Measurements from ENCODE around the gene EPB41L4B. TPM values are rescaled to one million over a fixed set of nuclear protein-coding genes. Genes with fewer than 3 reads are reported as not detected.

Gene EPB41L4B
- total and polyA plus RNA-seq, 2 of the 4 experiments (the other 2 are of a cell fraction) = 0.36 to 0.54 TPM

DNA sequence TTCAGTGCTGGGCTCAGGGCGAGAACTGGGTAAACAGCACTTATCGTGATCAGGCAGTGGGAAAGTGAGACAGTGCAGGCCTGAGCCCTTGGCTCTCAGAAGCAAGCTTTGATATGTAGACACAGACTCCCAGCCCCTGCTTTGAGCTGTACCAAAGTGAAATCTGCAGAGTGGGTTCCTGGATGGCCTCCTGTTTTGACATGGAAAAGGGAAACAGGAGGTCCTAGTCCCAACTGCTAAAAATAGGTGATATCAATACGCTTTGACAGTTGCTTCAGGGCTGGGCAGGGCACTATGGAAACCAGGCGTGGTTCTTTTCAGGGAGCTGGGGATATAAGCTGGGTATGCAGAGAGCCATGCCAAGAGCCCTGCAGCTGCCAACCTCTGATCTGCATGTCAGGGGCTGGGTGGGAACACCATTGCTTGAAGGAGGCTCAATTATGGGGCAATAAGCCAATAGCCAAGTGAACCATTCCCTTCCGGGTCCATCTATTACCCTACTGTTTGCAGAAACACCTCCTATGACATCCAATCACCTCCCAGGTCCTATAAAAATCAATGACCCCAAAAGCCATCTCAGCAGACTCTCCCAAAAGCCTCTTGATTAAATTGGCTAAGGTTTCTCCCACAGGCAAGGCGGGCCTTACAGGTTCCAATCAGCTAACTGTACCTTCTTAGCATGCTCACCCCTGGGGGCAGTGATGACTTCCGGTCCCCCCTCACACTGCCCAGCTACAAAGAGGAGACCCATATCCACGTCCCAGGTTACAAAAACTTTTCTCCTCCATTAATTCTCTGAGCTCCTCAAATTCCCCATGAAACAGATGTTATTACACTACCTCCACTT is 45.8 kb downstream of the EPB41L4B start (continued):
- TF ChIP-seq FOS (IDR thresholded peaks at IDR 0.05; ENCODE audit: low read depth, low read length) = no peak

- ChIA-PET POLR2A (ENCODE audit: unreplicated experiment) (no interaction called here), CTCF (no interaction called here)
- H3K27ac ChIP-seq (ENCODE audit: insufficient read depth, low read length) = no peak overlapping the region
- no peaks in the 10 kb centered on the region for H3K79me1 ChIP-seq (ENCODE audit: low read depth in 1 of 2, low read length in 2 of 2)
- no peak overlapping the region for H3K4ac ChIP-seq (ENCODE audit: low read depth, low read length)
- no peaks in the 10 kb centered on the region for H3K9me3 ChIP-seq (ENCODE audit: control insufficient read depth, insufficient read depth, low read length)
- H3K4me1 ChIP-seq (ENCODE audit: control insufficient read depth, insufficient read depth, low read length) = no peaks in the 10 kb centered on the region
- H2AK9ac ChIP-seq (replicated peaks; ENCODE audit: low read depth, low read length, poor library complexity) = no peak overlapping the region
- no peaks in the 10 kb centered on the region for H4K20me1 ChIP-seq (ENCODE audit: insufficient read depth, low read length)
- no peak overlapping the region for H3K56ac ChIP-seq (ENCODE audit: extremely low read depth, insufficient read depth, low read length)
- no peak overlapping the region for H2BK20ac ChIP-seq (ENCODE audit: low read depth, low read length)
- H3K9ac ChIP-seq (ENCODE audit: low read depth, low read length) = no peak overlapping the region
- no peak overlapping the region for H2BK5ac ChIP-seq (ENCODE audit: low read depth, low read length, poor library complexity, severe bottlenecking)
- no peak overlapping the region for H4K91ac ChIP-seq (ENCODE audit: insufficient read depth, low read depth, low read length)
- dilution Hi-C loops (cut with HindIII; ENCODE audit: low sequenced_read_pairs, unreplicated experiment) = no loop called here
- H3K23ac ChIP-seq (ENCODE audit: low read depth, low read length) = no peak overlapping the region
- no peak overlapping the region for H3K18ac ChIP-seq (ENCODE audit: low read depth, low read length)
- H3K14ac ChIP-seq (replicated peaks; ENCODE audit: low read depth, low read length) = no peak overlapping the region
- no peak for ATAC-seq (ENCODE audit: low read depth)
- H3K4me3 ChIP-seq (ENCODE audit: insufficient read depth, low read depth, low read length) = no peak overlapping the region
- no peak overlapping the region for H3K4me2 ChIP-seq (ENCODE audit: low read depth, low read length)
- H2BK15ac ChIP-seq (ENCODE audit: low read depth, low read length) = no peak overlapping the region
- H3K9me1 ChIP-seq (ENCODE audit: insufficient read depth, low read length) = no peaks in the 10 kb centered on the region
- H2AFZ ChIP-seq (replicated peaks; ENCODE audit: low read length, poor library complexity) = no peak overlapping the region
- no peak for DNase-seq
- no peaks in the 10 kb centered on the region for H3K36me3 ChIP-seq (ENCODE audit: control insufficient read depth, insufficient read depth, low read length)
- H2AK5ac ChIP-seq (ENCODE audit: low read depth, low read length) = no peak overlapping the region
- intact Hi-C loops (cut with micrococcal nuclease) = loop anchor here (10.0 kb wide), 1 partner anchor 59 kb away; no protein-coding TSS in a partner anchor
- WGBS, 2 experiments (ENCODE audit: extremely low coverage in 2 of 2, insufficient read length in 1 of 2) = 80% methylated on average over 1 of the region's 3 CpGs; no CpG with 5 or more reads in 1 of the 2 experiments
- BruUV-seq (replicated peaks) = no TSS peak
- peaks cover 9% of the 10 kb centered on the region for H3K27me3 ChIP-seq (ENCODE audit: control insufficient read depth, insufficient read depth, low read length)
- in situ Hi-C loops (cut with MboI; ENCODE audit: low sequenced_read_pairs) = no loop called here
- no peak overlapping the region for H2BK120ac ChIP-seq (ENCODE audit: low read depth, low read length)
- no peak overlapping the region for H4K8ac ChIP-seq (ENCODE audit: low read depth in 2 of 2, low read length in 2 of 2)
- H4K5ac ChIP-seq (ENCODE audit: low read depth, low read length) = no peak overlapping the region
- no peak for TF ChIP-seq BHLHE40 (IDR thresholded peaks at IDR 0.05; ENCODE audit: low read depth, low read length)
- TF ChIP-seq SMC3 (IDR thresholded peaks at IDR 0.05; ENCODE audit: low read depth, low read length) = no peak
- TF ChIP-seq CTCF (conservative IDR thresholded peaks at IDR 0.05; ENCODE audit: low read depth, low read length) = no peak
- TF ChIP-seq, protein P1, sequence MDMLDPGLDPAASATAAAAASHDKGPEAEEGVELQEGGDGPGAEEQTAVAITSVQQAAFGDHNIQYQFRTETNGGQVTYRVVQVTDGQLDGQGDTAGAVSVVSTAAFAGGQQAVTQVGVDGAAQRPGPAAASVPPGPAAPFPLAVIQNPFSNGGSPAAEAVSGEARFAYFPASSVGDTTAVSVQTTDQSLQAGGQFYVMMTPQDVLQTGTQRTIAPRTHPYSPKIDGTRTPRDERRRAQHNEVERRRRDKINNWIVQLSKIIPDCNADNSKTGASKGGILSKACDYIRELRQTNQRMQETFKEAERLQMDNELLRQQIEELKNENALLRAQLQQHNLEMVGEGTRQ (IDR thresholded peaks at IDR 0.05; ENCODE audit: low read depth, low read length) = no peak
- no peak for TF ChIP-seq MAZ (IDR thresholded peaks at IDR 0.05; ENCODE audit: borderline replicate concordance, low read depth, low read length)
- TF ChIP-seq RCOR1 (IDR thresholded peaks at IDR 0.05; ENCODE audit: insufficient replicate concordance, low read length) = no peak
- TF ChIP-seq CHD1 (IDR thresholded peaks at IDR 0.05; ENCODE audit: low read depth, low read length) = no peak
- no peak for TF ChIP-seq NFE2L2 (IDR thresholded peaks at IDR 0.05; ENCODE audit: low read depth, low read length)
- no peak for TF ChIP-seq CEBPB (IDR thresholded peaks at IDR 0.05; ENCODE audit: low read depth, low read length)
- TF ChIP-seq MAFK (IDR thresholded peaks at IDR 0.05; ENCODE audit: low read depth, low read length) = no peak
- no peak for TF ChIP-seq RFX5 (IDR thresholded peaks at IDR 0.05; ENCODE audit: low read depth, low read length)
- no peak for TF ChIP-seq RAD21 (IDR thresholded peaks at IDR 0.05; ENCODE audit: low read length)
- TF ChIP-seq POLR2A (IDR thresholded peaks at IDR 0.05; ENCODE audit: low read depth, low read length) = no peak
These were observed 47.0 kb downstream of the EPB41L4B start for GRCh38 chr9:109273869-109274268.

All from IMR-90 (cell line).